Measurements from ENCODE around the gene MGAT4B.
"Not testable (repeated sequence)": the region's sequence is repeated elsewhere in the genome, so short reads cannot be mapped to it uniquely, and the experiment has no call there.

The MGAT4B gene

DNA sequence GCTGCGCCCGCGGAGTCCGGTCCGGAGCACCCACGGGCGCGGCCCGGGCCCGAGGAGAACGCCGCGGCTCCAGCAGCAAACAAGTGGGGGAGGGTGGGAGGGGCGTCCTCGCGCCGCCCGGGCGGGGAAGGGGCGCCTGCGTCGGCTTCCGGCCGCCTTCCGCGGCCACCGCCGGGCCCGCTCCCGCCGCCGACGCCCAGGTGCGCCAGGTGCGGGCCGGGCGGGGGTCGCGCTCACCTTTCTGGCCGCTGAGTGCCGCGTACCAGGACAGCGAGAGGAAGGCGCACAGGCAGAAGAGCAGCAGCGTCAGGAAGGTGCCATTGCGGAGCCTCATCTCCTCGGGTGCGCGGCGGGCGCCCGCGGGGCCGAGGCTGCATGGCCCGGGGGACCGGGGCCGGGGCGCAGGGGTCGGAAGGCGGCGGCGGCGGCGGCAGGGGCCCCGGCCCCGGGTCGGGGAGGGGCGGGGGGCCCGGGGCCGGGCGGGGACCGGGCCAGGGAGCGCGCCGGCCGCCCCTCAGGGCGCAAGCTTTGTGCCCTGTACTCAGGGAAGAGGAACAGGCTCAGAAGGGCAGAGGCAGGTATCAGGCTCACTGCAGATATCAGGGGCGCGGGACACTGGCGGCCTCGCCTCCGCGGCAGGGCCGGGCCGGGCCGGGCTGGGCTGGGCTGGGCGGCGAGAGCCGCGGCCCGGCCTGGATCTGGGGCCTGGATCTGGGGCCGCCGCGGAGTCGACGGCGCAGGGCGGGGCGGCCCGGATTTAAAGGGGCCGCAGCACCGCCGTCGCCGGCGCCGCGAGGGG lies at the start of gene MGAT4B:
MGAT4B (minus strand) TSS at position 617 of the 799 bp plus-strand sequence; CDS start at position 334, 283 bp downstream.
- peak; percentile 44 to 69 for DNase-seq

DNA sequence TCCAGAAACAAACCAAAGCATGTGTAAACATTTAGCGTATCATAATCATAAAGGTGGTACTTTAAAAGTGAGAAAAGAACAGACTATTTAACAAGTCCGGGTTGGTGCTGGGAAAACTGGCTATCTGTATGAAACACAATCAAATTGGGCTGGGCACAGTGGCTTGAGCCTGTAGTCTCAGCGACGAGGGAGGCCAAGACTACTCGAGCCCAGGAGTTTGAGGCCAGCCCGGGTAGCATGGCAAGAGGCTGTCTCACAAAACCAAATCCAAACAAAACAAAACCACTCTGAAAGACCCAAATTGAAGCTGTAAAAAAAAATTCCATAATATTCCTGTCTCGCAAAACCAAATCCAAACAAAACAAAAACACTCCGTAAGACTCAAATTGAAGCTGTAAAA lies 47.7 kb upstream of the MGAT4B start:
- no peak for DNase-seq

DNA sequence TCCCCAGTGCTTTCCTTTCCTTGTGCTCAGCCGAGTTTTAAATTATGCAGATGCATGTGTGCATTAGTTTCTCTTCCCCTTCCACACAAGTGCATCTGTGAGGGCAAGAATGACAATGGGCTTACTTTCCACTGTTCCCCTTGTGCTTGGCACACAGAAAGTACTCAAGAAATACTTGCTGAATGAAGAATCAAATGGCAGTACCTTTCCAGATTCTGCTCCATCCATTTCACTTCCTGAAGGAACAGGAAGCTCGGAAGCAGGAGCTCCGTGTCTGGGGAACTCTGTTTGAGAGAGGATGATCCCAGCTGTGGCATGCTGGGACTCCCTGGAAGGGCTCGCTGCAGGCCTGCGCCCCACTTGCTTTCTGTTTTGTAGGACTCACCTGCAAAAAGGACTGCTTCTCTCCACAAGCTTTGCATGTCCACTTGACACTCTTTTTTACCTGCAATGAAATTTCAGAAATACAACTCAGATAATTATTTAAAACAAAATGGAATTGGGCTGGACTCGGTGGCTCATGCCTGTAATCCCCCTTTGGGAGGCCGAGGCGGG lies 46.4 kb upstream of the MGAT4B start:
- no peak for DNase-seq

DNA sequence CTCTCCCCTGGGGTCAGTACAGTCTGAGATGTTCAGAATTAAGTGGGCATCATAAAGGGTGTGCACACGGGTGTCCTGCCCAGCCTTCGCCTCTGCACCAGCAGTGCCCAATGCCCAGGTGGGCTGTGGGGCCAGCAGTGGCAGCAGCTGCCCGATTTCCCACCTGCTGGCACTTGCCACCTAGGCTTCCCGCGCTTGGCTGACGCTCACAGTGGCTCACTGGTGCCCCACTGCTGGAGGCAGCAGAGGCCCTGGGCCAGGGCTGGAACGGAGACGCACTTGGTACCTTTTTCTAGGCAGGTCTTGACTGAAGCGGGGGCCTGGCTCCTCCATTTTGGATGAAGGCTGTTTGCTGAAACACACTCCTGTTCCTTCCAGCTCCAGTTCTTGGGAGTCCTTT lies 35.0 kb upstream of the MGAT4B start:
- DNase-seq, result no peak

DNA sequence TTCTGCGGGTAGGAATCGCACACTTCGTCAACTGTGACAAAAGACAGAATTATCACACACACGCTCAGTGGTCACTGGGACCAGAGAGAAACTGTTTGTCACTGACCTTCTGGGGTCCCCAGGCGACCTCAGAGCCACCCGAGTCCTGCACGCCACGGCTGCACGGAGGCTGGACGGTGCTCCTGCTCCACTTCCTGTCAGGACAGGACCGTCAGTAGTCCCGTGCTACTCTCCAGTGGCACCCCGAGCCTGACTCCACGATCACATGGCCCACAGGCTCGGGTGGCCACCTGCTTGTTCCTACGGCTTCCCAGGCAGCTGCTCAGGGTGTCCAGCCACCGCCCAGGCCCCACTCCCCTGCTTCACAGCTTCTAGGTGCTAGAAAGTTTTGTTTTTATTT lies 34.1 kb upstream of the MGAT4B start:
- no peak for DNase-seq

DNA sequence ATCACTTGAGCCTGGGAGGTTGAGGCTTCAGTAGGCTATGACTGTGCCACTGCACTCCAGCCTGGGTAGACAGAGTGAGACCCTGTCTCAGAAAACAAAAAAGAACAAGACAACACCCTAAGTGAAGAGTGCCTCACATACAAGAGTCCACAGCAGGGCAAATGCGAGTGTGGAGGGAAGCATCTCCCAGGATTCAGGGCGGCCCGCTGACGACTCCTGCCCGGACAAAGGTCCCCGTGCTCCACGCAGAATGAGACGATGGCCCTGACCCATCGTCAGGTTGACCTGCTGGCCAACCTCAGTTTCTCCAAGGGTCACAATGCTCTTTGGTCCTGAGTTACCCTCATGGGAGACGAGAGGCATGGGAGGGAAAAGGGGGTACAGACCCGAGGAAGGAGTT lies 33.7 kb upstream of the MGAT4B start:
- DNase-seq, result no peak

DNA sequence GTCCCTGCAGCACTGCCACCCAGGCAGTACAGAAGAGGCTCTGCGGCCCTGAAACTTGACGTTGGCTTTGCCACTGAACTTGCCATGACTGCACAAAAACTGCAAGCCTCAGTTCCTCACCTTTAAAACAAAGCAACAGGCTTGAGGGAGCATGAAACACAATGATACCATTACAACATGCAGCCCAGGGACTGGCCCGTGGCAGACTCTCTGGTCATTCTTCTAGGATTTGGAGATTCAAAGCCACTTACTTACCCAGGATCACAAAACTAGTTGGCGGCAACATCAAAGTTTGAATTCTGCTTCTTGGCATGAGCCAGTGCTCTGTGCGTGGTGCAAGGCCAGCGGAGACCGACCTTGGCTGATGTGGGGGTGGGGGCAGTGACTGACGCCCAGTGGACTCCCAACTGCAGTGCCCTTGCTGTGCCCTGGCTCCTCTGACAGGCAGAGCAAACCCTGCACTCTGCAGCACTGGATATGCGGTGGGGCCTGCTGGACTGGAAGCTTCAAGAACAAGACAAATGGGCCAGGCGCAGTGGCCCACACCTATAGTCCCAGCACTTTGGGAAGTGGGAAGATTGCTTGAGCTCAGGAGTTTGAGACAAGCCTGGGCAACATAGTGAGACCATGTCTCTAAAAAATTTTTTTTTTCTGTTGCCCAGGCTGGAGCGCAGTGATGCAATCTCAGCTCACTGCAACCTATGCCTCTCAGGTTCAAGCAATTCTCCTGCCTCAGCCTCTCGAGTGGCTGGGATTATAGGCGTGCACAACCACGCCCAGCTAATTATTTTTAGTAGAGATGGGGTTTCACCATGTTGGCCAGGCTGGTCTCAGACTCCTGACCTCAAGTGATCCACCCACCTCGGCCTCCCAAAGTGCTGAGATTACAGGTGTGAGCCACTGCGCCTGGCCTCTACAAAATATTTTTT lies 32.9 kb upstream of the MGAT4B start:
- DNase-seq, result no peak

DNA sequence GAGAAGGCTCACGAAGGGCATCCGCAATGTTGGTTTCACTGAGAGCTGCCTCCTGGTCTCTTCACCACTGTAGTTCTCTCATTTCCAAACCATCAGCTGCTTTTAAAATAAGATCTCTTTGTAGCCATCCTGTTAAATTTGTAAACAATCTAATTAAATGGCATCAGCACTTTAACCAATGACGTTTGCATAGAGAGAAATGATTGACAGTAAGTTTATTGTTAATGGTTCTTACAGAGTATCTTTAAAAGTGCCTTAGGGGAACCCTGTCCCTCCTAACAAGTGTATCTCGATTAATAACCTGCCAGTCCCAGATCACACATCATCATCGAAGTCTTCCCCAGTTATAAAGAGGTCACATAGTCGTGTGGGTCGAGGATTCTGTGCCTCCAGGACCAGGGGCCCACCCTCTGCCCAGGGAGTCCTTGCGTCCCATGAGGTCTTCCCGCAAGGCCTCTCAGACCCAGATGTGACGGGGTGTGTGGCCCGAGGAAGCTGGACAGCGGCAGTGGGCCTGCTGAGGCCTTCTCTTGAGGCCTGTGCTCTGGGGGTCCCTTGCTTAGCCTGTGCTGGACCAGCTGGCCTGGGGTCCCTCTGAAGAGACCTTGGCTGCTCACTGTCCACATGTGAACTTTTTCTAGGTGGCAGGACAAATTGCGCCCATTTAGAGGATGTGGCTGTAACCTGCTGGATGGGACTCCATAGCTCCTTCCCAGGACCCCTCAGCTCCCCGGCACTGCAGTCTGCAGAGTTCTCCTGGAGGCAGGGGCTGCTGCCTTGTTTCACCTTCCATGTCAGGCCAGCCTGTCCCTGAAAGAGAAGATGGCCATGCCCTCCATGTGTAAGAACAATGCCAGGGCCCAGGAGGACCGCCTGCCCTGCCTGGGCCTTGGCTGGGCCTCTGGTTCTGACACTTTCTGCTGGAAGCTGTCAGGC lies 30.7 kb upstream of the MGAT4B start:
- no peak for DNase-seq

DNA sequence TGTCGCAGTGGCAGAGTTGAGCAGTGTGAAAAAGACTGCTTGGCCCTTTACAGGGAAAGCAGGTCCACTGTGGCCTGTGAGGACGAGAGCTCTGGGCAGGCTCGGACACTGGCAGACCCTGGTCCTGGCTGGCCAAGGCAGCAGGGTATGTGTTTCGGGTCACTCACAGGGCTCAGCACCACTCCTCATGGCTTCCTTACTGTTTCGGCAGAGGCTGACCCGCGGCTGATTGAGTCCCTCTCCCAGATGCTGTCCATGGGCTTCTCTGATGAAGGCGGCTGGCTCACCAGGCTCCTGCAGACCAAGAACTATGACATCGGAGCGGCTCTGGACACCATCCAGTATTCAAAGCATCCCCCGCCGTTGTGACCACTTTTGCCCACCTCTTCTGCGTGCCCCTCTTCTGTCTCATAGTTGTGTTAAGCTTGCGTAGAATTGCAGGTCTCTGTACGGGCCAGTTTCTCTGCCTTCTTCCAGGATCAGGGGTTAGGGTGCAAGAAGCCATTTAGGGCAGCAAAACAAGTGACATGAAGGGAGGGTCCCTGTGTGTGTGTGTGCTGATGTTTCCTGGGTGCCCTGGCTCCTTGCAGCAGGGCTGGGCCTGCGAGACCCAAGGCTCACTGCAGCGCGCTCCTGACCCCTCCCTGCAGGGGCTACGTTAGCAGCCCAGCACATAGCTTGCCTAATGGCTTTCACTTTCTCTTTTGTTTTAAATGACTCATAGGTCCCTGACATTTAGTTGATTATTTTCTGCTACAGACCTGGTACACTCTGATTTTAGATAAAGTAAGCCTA lies 29.8 kb upstream of the MGAT4B start:
- DNase-seq, result peak; percentile 52 to 64

DNA sequence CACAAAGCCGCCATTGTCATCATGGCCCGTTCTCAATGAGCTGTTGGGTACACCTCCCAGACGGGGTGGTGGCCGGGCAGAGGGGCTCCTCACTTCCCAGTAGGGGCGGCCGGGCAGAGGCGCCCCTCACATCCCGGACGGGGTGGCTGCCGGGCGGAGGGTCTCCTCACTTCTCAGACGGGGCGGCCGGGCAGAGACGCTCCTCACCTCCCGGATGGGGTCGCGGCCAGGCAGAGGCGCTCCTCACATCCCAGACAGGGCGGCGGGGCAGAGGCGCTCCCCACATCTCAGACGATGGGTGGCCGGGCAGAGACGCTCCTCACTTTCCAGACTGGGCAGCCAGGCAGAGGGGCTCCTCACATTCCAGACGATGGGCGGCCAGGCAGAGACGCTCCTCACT lies 28.2 kb upstream of the MGAT4B start:
- DNase-seq, result not testable (repeated sequence)

DNA sequence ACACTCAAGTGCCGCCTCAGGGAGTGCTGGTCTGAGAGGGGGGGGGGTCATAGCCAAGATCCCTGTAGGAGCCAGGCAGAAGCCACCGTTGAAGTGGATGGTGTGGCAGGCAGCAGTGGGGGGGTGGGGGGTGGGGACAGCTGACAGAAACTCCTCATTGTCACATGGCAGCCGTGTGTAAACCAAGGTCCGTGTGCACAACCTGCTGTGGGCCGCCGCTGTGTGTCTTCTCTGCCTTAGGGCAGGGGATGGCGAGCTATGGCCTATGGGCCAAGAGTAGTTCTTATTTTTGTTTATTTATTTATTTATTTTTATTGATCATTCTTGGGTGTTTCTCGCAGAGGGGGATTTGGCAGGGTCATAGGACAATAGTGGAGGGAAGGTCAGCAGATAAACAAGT lies 27.5 kb upstream of the MGAT4B start:
- no peak for DNase-seq

DNA sequence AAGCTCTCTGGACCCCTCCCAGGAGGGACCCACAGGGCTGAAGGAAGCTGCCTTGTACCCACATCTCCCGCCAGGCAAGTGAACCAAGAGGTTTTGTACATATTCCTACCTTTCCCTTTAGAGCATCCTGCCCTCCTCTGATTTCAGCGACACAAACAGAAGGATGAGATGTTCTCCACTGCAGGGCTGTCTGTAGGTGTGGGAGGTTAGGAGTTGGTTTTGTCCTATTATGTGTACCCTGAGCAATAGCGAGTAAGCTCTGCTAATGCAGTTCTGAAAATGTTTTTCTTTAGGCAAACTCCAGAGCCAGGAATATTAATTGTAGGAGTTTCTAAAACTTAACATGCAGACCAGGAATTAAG lies 27.0 kb upstream of the MGAT4B start:
- DNase-seq, result no peak

DNA sequence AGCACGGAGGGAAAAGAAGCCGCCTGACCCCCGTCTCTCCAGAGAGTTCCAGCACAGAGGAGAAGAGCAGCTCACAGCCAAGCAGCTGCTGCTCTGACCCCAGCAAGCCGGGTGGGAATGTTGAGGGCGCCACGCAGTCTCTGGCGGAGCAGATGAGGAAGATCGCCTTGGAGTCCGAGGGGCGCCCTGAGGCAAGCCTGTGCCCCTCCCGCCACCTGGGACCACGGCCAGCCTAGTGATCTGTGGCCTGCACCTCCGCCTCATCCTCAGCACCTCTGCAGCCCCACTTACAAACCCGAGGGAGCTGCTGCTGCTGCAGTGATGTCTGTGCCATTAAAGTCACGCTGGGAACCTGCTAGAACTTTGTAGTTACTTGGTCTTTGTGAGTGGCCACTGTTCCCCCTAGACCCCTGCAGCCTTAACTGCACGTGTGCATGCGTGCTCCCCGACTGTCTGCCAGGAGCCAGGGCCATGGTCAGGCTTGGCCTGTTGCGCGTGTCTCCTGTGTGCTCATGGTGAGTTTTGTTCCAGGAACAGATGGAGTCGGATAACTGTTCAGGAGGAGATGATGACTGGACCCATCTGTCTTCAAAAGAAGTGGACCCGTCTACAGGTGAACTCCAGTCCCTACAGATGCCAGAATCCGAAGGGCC lies 26.5 kb upstream of the MGAT4B start:
- DNase-seq, result no peak

DNA sequence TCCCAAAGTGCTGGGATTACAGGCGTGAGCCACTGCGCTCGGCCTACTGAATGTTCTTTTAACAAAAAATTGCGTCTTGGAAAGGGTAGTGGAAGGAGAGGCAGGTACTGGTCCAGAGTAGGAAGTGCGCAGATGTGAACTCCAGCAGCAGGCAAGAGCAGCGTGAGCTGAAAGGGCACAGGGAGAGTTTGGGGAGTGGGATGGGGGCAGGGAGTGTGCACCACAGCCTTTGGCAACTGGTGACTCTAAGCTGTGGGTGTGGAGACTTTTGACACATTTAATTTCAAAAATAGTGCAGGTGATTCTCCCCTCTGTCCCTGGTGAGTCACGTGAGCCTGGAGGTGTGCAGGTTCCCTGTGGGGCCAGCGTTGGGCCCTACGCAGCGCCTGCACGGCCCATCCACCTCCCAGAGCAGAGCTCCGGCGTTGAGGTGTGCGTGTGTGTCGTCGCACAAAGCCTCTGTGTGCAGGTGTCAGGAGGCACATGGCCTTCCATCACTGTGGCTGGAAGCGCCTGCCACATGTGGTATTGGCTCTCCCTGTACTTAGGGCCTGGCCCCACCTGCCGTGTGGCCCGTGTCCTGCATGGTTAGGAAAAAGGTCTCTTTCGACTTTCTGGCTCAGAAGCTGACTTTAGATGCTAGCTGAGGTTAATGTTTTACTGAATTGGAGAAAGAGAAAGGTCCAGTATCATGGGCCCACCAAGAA lies 25.5 kb upstream of the MGAT4B start:
- DNase-seq, result no peak

DNA sequence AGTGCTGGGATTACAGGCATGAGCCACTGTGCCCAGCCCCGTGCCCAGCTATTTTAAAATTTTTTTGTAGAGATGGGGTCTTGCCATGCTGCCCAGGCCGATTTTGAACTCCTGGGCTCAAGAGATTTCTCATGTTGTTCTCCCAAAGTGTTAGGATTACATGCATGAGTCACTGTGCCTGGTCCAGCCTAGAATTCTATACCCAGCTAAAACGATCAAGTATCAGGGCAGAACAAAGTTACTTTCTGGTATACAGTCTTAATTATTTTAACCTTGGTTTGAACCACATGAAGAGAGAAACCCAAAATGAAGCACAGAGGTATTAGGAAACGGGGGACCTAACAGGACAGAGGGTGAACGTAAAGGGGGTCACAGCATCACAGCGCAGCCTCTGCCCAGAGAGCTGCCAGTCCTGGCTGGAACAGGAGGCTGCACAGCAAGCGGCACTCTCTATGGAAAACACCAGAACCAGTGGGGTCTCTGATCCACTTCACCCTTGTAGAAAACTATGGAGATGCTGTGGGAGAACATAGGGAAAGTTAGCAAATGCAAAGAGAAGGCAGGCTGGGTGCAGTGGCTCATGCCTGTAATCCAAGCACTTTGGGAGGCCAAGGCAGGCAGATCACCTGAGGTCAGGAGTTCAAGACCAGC lies 24.3 kb upstream of the MGAT4B start:
- DNase-seq, result no peak

DNA sequence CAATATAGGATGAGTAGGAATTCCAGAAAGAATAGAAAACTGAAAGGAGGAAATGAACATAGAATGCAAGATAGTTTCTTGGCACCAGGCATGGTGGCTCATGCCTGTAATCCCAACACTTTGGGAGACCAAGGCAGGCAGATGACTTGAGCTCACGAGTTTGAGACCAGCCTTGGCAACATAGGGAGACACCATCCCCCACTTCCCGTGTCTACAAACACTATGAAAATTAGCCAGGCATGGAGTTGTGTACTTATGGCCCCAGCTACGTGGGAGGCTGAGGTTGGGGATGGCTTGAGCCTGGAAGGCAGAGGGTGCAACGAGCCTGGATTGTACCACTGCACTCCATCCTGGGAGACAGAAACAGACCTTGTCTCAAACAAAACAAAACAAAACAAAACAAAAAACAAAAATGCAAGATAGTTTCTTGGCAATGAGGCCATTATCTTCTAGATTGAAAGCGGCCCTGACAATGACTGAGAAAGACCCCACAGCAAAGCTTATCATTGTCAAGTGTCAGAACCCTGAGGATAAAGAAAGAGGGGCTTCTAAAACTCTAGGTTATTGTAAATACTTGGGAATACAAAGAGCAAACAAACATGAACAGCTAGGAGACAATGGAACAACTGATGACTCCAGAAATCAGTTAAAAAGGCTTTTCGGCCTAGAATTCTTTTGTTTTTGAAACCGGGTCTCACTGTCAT lies 23.2 kb upstream of the MGAT4B start:
- DNase-seq, result no peak

DNA sequence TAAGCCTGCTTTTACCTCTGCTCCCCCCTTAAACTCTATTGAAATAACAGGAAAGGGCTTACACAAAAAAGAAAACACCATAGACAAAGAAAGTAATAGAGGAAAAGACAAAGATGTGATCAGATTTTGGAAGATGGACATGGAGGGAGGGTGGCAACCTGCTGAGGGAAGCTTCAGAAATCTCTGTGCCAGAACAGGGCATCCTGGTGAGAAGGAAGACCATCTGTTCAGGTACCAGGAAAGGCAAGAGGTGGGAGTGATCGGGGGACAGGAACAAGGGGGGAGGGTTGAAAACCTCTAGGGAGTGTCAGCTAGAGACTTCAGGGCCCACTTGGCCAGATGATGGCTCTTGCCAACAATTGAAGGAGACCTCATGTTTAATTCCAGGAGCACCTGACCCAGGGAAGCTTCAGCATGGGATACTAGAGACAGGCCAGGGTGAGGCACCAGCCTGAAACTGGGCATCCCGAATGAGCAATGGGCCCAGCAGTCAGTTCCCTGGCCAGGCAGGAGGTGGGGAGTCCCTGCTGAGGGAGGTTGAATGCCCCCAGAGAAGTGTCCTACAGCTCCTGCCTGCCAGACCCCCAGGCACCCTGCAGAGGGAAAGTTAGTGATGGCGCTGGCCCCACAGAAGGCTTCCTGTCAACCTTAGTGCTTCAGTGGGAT lies 22.2 kb upstream of the MGAT4B start:
- DNase-seq, result no peak

DNA sequence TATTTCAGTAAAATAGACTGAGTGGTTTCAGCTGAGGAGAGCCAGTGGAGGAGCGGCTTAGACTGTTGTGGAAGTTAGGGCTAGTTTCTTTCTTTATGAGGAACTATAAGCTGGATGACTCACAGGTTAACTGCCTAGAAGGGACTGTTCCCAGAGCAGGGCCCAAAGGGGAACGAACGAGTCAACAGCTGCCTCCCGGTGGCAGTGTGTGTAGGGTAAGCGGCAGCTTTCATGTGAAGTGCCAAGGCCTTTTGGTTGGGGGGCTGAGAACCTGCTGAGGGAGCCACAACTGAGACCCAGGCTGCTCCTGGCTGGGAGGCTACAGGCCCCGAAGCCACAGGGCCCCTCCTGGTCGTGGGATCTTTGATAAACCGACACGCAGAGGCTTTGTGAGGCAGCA lies 21.0 kb upstream of the MGAT4B start:
- DNase-seq, result peak; percentile 54 to 70
